Measurements from ENCODE around the gene TADA2B. TPM values are rescaled to one million over a fixed set of nuclear protein-coding genes. Genes with fewer than 3 reads are reported as not detected.

Gene TADA2B
- total RNA-seq, 2 experiments from 2014 or later = 16.6 to 16.8 TPM

- Mint-ChIP-seq H3K36me3 (ENCODE audit: low read depth) (peaks cover 12% of the 10 kb centered on the region), H3K9me3 (ENCODE audit: insufficient read depth) (no peaks in the 10 kb centered on the region), H3K27me3 (ENCODE audit: low read depth) (peaks cover 14% of the 10 kb centered on the region), H3K4me1 (ENCODE audit: low read depth) (peaks cover 44% of the 10 kb centered on the region), H3K27ac (peak overlapping the region; percentile 82), H3K4me3 (peak overlapping the region; percentile 89)
- ChIA-PET CTCF (interaction anchor here (0.7 to 5.9 kb wide), 16 partner anchors 8 to 326 kb away, joined by 3 to 172 read pairs (median 6); partner anchors contain the start of genes GRPEL1 and TBC1D14), POLR2A (interaction anchor here (0.6 to 5.7 kb wide), 5 partner anchors 18 to 845 kb away, joined by 3 to 62 read pairs (median 4); partner anchors contain the start of genes GRPEL1 and TBC1D14)
- DNase-seq (no peak), ATAC-seq (no peak)
Observed at GRCh38 chr4:7044137-7044930, 1.2 kb downstream of the TADA2B start.

DNA sequence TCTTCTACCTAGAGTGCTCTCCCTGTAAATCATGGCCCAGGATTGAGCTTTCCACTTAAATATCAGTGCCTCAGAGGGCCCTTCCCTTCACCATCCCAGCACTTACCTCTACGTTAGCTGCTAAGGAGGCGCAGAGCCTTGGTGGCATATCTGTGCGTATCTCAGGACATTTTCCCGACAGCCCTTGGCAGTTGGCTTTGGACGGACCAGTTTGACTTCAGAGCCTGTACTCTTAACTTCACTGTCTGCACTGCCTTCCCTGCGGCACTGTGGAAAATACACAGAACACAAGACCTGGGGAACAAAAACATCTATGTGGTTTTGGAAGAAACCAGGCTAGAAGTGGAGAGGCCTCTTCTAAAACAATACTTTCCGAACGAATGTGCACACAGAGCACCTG lies 2.4 kb downstream of the TADA2B start:
- peaks cover 12% of the 10 kb centered on the region for H3K36me3 Mint-ChIP-seq (ENCODE audit: low read depth)
- H3K27me3 Mint-ChIP-seq (ENCODE audit: low read depth) = peaks cover 14% of the 10 kb centered on the region
- no peaks in the 10 kb centered on the region for H3K9me3 Mint-ChIP-seq (ENCODE audit: insufficient read depth)
- ChIA-PET POLR2A (interaction anchor here (1.4 to 5.7 kb wide), 4 partner anchors 15 to 103 kb away, joined by 4 to 62 read pairs (median 7); partner anchors contain the start of gene GRPEL1), CTCF (interaction anchor here (1.5 to 5.9 kb wide), 4 partner anchors 13 to 57 kb away, joined by 4 to 172 read pairs (median 17); partner anchors contain the start of gene GRPEL1)
- H3K27ac Mint-ChIP-seq = no peak overlapping the region
- DNase-seq = no peak
- peak overlapping the region; percentile 89 for H3K4me3 Mint-ChIP-seq
- peaks cover 44% of the 10 kb centered on the region for H3K4me1 Mint-ChIP-seq (ENCODE audit: low read depth)
- ATAC-seq = no peak

DNA sequence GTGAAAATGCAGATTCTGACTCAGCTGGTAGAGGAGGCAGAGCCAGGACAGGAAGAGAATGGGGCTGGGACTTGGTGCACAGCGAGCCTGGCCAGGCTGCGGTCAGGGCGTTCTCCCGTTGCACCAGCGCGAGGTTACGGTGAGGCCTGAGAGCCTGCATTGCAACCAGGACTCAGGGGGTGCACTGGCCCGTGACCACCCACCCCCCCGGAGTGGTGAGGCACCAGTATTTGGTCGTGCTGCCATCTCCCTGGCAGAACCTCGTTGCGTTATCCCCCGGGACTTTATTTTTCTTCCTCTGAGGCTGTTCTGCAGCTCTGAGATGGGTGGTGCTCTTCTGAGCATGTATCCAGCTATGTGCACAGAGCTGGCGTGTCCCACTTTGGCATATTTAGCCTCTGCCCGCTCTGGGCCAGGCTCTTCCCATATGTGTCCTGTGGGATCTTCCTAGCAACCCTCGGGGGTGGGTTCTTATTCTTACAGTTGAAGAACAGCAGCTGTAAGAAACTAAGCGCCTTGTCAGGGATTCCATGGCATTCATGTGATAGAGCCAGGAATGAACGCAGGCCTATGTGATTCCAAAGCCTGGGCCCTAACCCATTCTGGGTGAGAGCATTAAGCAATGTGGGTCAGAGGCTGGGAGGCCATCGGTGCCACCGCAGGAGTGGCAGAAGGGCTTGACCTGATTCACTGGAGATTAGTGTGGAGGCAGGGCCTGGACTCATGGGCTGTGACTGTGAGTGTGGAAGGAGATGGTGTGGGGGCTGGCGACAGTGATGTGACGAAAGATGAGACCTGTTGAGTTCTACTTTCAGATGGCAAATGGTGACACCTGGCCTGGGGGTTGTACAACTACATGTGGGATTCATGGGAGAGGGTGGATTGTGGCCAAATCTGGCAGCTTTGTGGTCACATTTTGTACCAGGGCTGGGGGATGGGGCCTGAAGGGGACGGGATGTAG lies 3.1 kb downstream of the TADA2B start:
- ChIA-PET POLR2A (interaction anchor here (1.4 to 5.7 kb wide), 5 partner anchors 14 to 104 kb away, joined by 4 to 62 read pairs (median 5); partner anchors contain the start of gene GRPEL1), CTCF (interaction anchor here (1.0 to 3.9 kb wide), 3 partner anchors 12 to 118 kb away, joined by 3 to 23 read pairs (median 4); no protein-coding TSS in a partner anchor)
- peaks cover 44% of the 10 kb centered on the region for H3K4me1 Mint-ChIP-seq (ENCODE audit: low read depth)
- no peak for DNase-seq
- H3K36me3 Mint-ChIP-seq (ENCODE audit: low read depth) = peaks cover 12% of the 10 kb centered on the region
- H3K9me3 Mint-ChIP-seq (ENCODE audit: insufficient read depth) = no peaks in the 10 kb centered on the region
- peaks cover 13% of the 10 kb centered on the region for H3K27me3 Mint-ChIP-seq (ENCODE audit: low read depth)
- H3K4me3 Mint-ChIP-seq = no peak overlapping the region
- no peak for ATAC-seq
- peak overlapping the region; percentile 21 for H3K27ac Mint-ChIP-seq

- Mint-ChIP-seq H3K36me3 (ENCODE audit: low read depth) (peaks cover 12% of the 10 kb centered on the region), H3K27me3 (ENCODE audit: low read depth) (peaks cover 6% of the 10 kb centered on the region), H3K27ac (peak overlapping the region; percentile 21), H3K4me3 (no peak overlapping the region), H3K9me3 (ENCODE audit: insufficient read depth) (no peaks in the 10 kb centered on the region), H3K4me1 (ENCODE audit: low read depth) (peaks cover 41% of the 10 kb centered on the region)
- no peak for ATAC-seq
- DNase-seq = no peak
- ChIA-PET POLR2A (interaction anchor here (1.4 kb wide), 1 partner anchor 21 kb away, joined by 5 read pairs; the partner anchor contains the start of gene GRPEL1), CTCF (interaction anchor here (1.0 kb wide), 1 partner anchor 119 kb away, joined by 3 read pairs; no protein-coding TSS in a partner anchor)
Observed at GRCh38 chr4:7046971-7047370, 3.8 kb downstream of the TADA2B start.

GRCh38 chr4:7048642-7049041 lies 5.5 kb downstream of the TADA2B start:
- POLR2A ChIA-PET = no interaction called here
- no peak overlapping the region for H3K27ac Mint-ChIP-seq

DNA sequence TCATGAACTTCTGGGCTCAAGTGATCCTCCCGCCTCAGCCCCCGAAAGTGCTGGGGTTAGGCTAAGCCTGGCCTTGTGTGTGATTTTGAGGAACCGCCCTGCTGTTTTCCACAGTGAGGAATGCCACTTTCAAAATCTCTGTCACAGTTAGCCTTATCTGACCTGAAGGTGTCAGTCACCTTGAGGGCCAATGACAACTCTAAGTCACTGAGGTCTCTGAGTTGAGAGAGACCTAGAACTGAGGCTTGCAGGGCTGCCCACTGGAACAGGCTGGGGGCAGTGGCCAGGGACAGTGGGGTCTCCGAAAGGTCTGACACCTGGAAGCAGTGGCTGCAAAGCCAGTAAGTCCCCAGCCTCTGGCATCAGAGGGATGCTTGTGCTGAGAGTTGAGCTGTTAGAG lies 6.1 kb downstream of the TADA2B start:
- Mint-ChIP-seq H3K9me3 (ENCODE audit: insufficient read depth) (no peaks in the 10 kb centered on the region), H3K4me3 (no peak overlapping the region), H3K4me1 (ENCODE audit: low read depth) (peaks cover 49% of the 10 kb centered on the region), H3K27ac (peak overlapping the region; percentile 55), H3K27me3 (ENCODE audit: low read depth) (no peaks in the 10 kb centered on the region), H3K36me3 (ENCODE audit: low read depth) (peaks cover 19% of the 10 kb centered on the region)
- DNase-seq (no peak), ATAC-seq (no peak)
- POLR2A ChIA-PET = interaction anchor here (0.7 kb wide), 1 partner anchor 11 kb away, joined by 3 read pairs; no protein-coding TSS in a partner anchor
- CTCF ChIA-PET = no interaction called here

More at GRCh38 chr4:7048642-7049041, 5.5 kb downstream of the TADA2B start:
- DNase-seq = no peak
- no peak for ATAC-seq
- H3K4me3 Mint-ChIP-seq = no peak overlapping the region
- no peaks in the 10 kb centered on the region for H3K27me3 Mint-ChIP-seq (ENCODE audit: low read depth)
- CTCF ChIA-PET = no interaction called here
- H3K4me1 Mint-ChIP-seq (ENCODE audit: low read depth) = peaks cover 49% of the 10 kb centered on the region
- H3K36me3 Mint-ChIP-seq (ENCODE audit: low read depth) = peaks cover 12% of the 10 kb centered on the region
- no peaks in the 10 kb centered on the region for H3K9me3 Mint-ChIP-seq (ENCODE audit: insufficient read depth)

DNA sequence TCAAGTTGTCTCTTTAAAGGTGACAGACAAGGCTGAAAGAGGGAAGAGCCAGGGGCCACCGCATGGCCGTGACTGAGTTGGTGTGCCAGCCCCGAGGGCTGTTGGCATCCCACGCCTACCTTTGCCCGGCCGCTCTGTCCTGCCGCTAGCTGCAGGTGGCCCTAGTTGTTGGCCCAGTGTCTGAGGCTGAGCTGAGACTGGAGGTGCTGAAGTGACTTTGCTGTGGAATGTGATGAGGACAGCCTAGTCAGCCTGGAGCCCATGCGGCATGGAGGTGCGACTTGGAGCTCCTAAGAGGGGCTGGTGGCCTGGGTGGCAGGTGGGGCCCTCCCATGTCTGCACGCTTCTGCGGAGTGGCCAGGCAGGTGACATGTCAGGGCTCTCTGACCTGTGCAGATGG lies 6.6 kb downstream of the TADA2B start:
- DNase-seq (no peak), ATAC-seq (no peak)
- H3K36me3 Mint-ChIP-seq (ENCODE audit: low read depth) = peaks cover 19% of the 10 kb centered on the region
- H3K4me3 Mint-ChIP-seq = no peak overlapping the region
- peak overlapping the region; percentile 55 for H3K27ac Mint-ChIP-seq
- CTCF ChIA-PET = no interaction called here
- peaks cover 48% of the 10 kb centered on the region for H3K4me1 Mint-ChIP-seq (ENCODE audit: low read depth)
- POLR2A ChIA-PET = interaction anchor here (0.7 kb wide), 1 partner anchor 10 kb away, joined by 3 read pairs; no protein-coding TSS in a partner anchor
- H3K9me3 Mint-ChIP-seq (ENCODE audit: insufficient read depth) = no peaks in the 10 kb centered on the region
- H3K27me3 Mint-ChIP-seq (ENCODE audit: low read depth) = no peaks in the 10 kb centered on the region

- H3K27me3 Mint-ChIP-seq (ENCODE audit: low read depth) = no peaks in the 10 kb centered on the region
- DNase-seq = no peak
- POLR2A ChIA-PET = no interaction called here
- peaks cover 14% of the 10 kb centered on the region for H3K36me3 Mint-ChIP-seq (ENCODE audit: low read depth)
- ATAC-seq = no peak
- no peak overlapping the region for H3K4me3 Mint-ChIP-seq
- no peak overlapping the region for H3K27ac Mint-ChIP-seq
- CTCF ChIA-PET = interaction anchor here (0.7 to 1.1 kb wide), 2 partner anchors 13 to 17 kb away, joined by 3 read pairs; partner anchors contain the start of gene GRPEL1
- H3K9me3 Mint-ChIP-seq (ENCODE audit: insufficient read depth) = no peaks in the 10 kb centered on the region
- H3K4me1 Mint-ChIP-seq (ENCODE audit: low read depth) = peaks cover 39% of the 10 kb centered on the region
Observed at GRCh38 chr4:7050481-7051143, 7.4 kb downstream of the TADA2B start.

GRCh38 chr4:7051144-7051495 lies 7.9 kb downstream of the TADA2B start:
- no peak overlapping the region for H3K27ac Mint-ChIP-seq

DNA sequence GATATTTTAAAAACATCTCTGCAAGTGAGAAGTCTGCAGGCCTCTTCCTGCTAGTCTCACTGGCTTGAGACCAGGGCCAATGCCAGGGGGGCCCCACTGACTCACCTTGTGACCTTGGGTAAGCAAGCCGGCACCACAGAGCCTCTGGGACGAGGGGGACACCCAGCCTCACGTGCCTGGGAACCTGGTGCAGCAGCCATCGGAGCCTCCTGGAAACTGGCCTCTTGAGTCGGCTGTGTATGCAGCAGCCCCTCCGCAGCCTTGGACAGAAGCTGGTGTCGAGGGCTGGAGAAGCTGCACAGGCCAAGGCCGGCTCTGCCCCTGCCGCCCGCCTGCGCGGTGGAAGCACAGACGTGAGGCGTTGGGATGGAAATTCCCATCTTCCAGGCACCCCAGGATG lies 8.7 kb downstream of the TADA2B start:
- ChIA-PET CTCF (interaction anchor here (1.0 to 1.1 kb wide), 2 partner anchors 10 to 16 kb away, joined by 3 to 5 read pairs; partner anchors contain the start of gene GRPEL1), POLR2A (interaction anchor here (1.4 to 1.5 kb wide), 2 partner anchors 10 to 15 kb away, joined by 6 to 13 read pairs; partner anchors contain the start of gene GRPEL1)
- H3K27me3 Mint-ChIP-seq (ENCODE audit: low read depth) = no peaks in the 10 kb centered on the region
- peaks cover 12% of the 10 kb centered on the region for H3K36me3 Mint-ChIP-seq (ENCODE audit: low read depth)
- DNase-seq (no peak), ATAC-seq (no peak)
- H3K4me1 Mint-ChIP-seq (ENCODE audit: low read depth) = peaks cover 27% of the 10 kb centered on the region
- H3K9me3 Mint-ChIP-seq (ENCODE audit: insufficient read depth) = no peaks in the 10 kb centered on the region
- no peak overlapping the region for H3K27ac Mint-ChIP-seq
- no peak overlapping the region for H3K4me3 Mint-ChIP-seq

More at GRCh38 chr4:7051144-7051495, 7.9 kb downstream of the TADA2B start:
- CTCF ChIA-PET = interaction anchor here (1.1 kb wide), 1 partner anchor 17 kb away, joined by 3 read pairs; the partner anchor contains the start of gene GRPEL1
- no peak for DNase-seq
- no peak for ATAC-seq
- POLR2A ChIA-PET = no interaction called here
- Mint-ChIP-seq H3K4me1 (ENCODE audit: low read depth) (peaks cover 34% of the 10 kb centered on the region), H3K9me3 (ENCODE audit: insufficient read depth) (no peaks in the 10 kb centered on the region), H3K36me3 (ENCODE audit: low read depth) (peaks cover 12% of the 10 kb centered on the region), H3K4me3 (no peak overlapping the region), H3K27me3 (ENCODE audit: low read depth) (no peaks in the 10 kb centered on the region)
